ENCODE results near the gene CPTP.

The CPTP gene

GRCh38 chr1:1291023-1291528 lies 33.5 kb upstream of the CPTP start:
- DNase-seq = no peak
- Histone ChIP-seq H2BK15ac (replicated peaks; ENCODE audit: low read depth) (no peak overlapping the region), H3K4ac (ENCODE audit: low read depth, low read length) (no peak overlapping the region), H3K4me1 (ENCODE audit: control insufficient read depth, low read depth, low read length) (no peaks in the 10 kb centered on the region), H3K56ac (ENCODE audit: low read length) (no peak overlapping the region), H3K27me3 (ENCODE audit: insufficient read depth, low read length, poor library complexity) (no peaks in the 10 kb centered on the region), H2BK5ac (ENCODE audit: low read length) (no peak overlapping the region), H3K23ac (ENCODE audit: low read length) (no peak overlapping the region), H4K5ac (ENCODE audit: low read length) (no peak overlapping the region), H3K18ac (ENCODE audit: low read length) (no peak overlapping the region), H2AK5ac (ENCODE audit: low read length) (no peak overlapping the region), H3K27ac (ENCODE audit: low read depth, low read length) (no peak overlapping the region), H2BK120ac (ENCODE audit: low read depth, low read length) (no peak overlapping the region), H3K9ac (ENCODE audit: low read length) (no peak overlapping the region), H3K4me2 (ENCODE audit: low read length) (no peak overlapping the region), H3K79me2 (ENCODE audit: control insufficient read depth, insufficient read depth, low read length) (no peaks in the 10 kb centered on the region), H3K4me3 (ENCODE audit: low read length) (no peak overlapping the region), H3K79me1 (ENCODE audit: low read length) (no peaks in the 10 kb centered on the region), H3K36me3 (ENCODE audit: control insufficient read depth, insufficient read depth, low read length) (no peaks in the 10 kb centered on the region), H4K8ac (ENCODE audit: low read depth, low read length) (no peak overlapping the region)
- no CpG with 5 or more reads among the region's 28 CpGs for WGBS (ENCODE audit: extremely low coverage, insufficient coverage, low lambda C conversion rate)

- H2BK15ac ChIP-seq (replicated peaks; ENCODE audit: low read depth) = no peak overlapping the region
Observed at GRCh38 chr1:1291548-1292441, 32.8 kb upstream of the CPTP start.

GRCh38 chr1:1292442-1292779 lies 32.2 kb upstream of the CPTP start:
- Histone ChIP-seq H3K27me3 (ENCODE audit: insufficient read depth, low read length, poor library complexity) (no peaks in the 10 kb centered on the region), H2BK120ac (ENCODE audit: low read depth, low read length) (no peak overlapping the region), H3K4me2 (ENCODE audit: low read length) (no peak overlapping the region), H3K4me1 (ENCODE audit: control insufficient read depth, low read depth, low read length) (no peaks in the 10 kb centered on the region), H2AK5ac (ENCODE audit: low read length) (no peak overlapping the region), H4K5ac (ENCODE audit: low read length) (no peak overlapping the region), H3K4me3 (ENCODE audit: low read length) (no peak overlapping the region), H3K4ac (ENCODE audit: low read depth, low read length) (no peak overlapping the region), H3K23ac (ENCODE audit: low read length) (no peak overlapping the region), H3K79me2 (ENCODE audit: control insufficient read depth, insufficient read depth, low read length) (no peaks in the 10 kb centered on the region), H2BK15ac (replicated peaks; ENCODE audit: low read depth) (no peak overlapping the region), H3K36me3 (ENCODE audit: control insufficient read depth, insufficient read depth, low read length) (no peaks in the 10 kb centered on the region), H3K9ac (ENCODE audit: low read length) (no peak overlapping the region), H3K27ac (ENCODE audit: low read depth, low read length) (no peak overlapping the region), H4K8ac (ENCODE audit: low read depth, low read length) (no peak overlapping the region), H3K79me1 (ENCODE audit: low read length) (no peaks in the 10 kb centered on the region), H2BK5ac (ENCODE audit: low read length) (no peak overlapping the region), H3K56ac (ENCODE audit: low read length) (no peak overlapping the region), H3K18ac (ENCODE audit: low read length) (no peak overlapping the region)
- DNase-seq = no peak
- no CpG with 5 or more reads among the region's 9 CpGs for WGBS (ENCODE audit: extremely low coverage, insufficient coverage, low lambda C conversion rate)

More at GRCh38 chr1:1291548-1292441, 32.8 kb upstream of the CPTP start:
- Histone ChIP-seq H3K79me1 (ENCODE audit: low read length) (no peaks in the 10 kb centered on the region), H3K36me3 (ENCODE audit: control insufficient read depth, insufficient read depth, low read length) (no peaks in the 10 kb centered on the region), H3K27ac (ENCODE audit: low read depth, low read length) (no peak overlapping the region), H3K4me1 (ENCODE audit: control insufficient read depth, low read depth, low read length) (no peaks in the 10 kb centered on the region), H3K56ac (ENCODE audit: low read length) (no peak overlapping the region), H3K4me3 (ENCODE audit: low read length) (no peak overlapping the region), H2AK5ac (ENCODE audit: low read length) (no peak overlapping the region), H4K5ac (ENCODE audit: low read length) (no peak overlapping the region), H4K8ac (ENCODE audit: low read depth, low read length) (no peak overlapping the region), H3K27me3 (ENCODE audit: insufficient read depth, low read length, poor library complexity) (no peaks in the 10 kb centered on the region), H2BK5ac (ENCODE audit: low read length) (no peak overlapping the region), H2BK120ac (ENCODE audit: low read depth, low read length) (no peak overlapping the region), H3K9ac (ENCODE audit: low read length) (no peak overlapping the region), H3K23ac (ENCODE audit: low read length) (no peak overlapping the region), H3K18ac (ENCODE audit: low read length) (no peak overlapping the region), H3K79me2 (ENCODE audit: control insufficient read depth, insufficient read depth, low read length) (no peaks in the 10 kb centered on the region), H3K4ac (ENCODE audit: low read depth, low read length) (no peak overlapping the region), H3K4me2 (ENCODE audit: low read length) (no peak overlapping the region)
- WGBS (ENCODE audit: extremely low coverage, insufficient coverage, low lambda C conversion rate) = no CpG with 5 or more reads among the region's 45 CpGs
- peak; percentile 79 for DNase-seq

GRCh38 chr1:1292851-1293250 lies 31.8 kb upstream of the CPTP start:
- H3K56ac ChIP-seq (ENCODE audit: low read length) = no peak overlapping the region
- H4K8ac ChIP-seq (ENCODE audit: low read depth, low read length) = no peak overlapping the region
- no peak overlapping the region for H2BK15ac ChIP-seq (replicated peaks; ENCODE audit: low read depth)
- no peaks in the 10 kb centered on the region for H3K4me1 ChIP-seq (ENCODE audit: control insufficient read depth, low read depth, low read length)
- H3K4me2 ChIP-seq (ENCODE audit: low read length) = no peak overlapping the region
- H3K79me1 ChIP-seq (ENCODE audit: low read length) = no peaks in the 10 kb centered on the region
- no peaks in the 10 kb centered on the region for H3K36me3 ChIP-seq (ENCODE audit: control insufficient read depth, insufficient read depth, low read length)
- H3K4me3 ChIP-seq (ENCODE audit: low read length) = no peak overlapping the region
- WGBS (ENCODE audit: extremely low coverage, insufficient coverage, low lambda C conversion rate) = no CpG with 5 or more reads among the region's 18 CpGs
- H3K23ac ChIP-seq (ENCODE audit: low read length) = no peak overlapping the region
- H3K27ac ChIP-seq (ENCODE audit: low read depth, low read length) = no peak overlapping the region
- no peak overlapping the region for H3K4ac ChIP-seq (ENCODE audit: low read depth, low read length)
- H3K27me3 ChIP-seq (ENCODE audit: insufficient read depth, low read length, poor library complexity) = no peaks in the 10 kb centered on the region
- H2BK5ac ChIP-seq (ENCODE audit: low read length) = no peak overlapping the region
- H3K18ac ChIP-seq (ENCODE audit: low read length) = no peak overlapping the region
- H4K5ac ChIP-seq (ENCODE audit: low read length) = no peak overlapping the region
- no peak for DNase-seq
- H3K9ac ChIP-seq (ENCODE audit: low read length) = no peak overlapping the region
- no peaks in the 10 kb centered on the region for H3K79me2 ChIP-seq (ENCODE audit: control insufficient read depth, insufficient read depth, low read length)
- H2AK5ac ChIP-seq (ENCODE audit: low read length) = no peak overlapping the region
- no peak overlapping the region for H2BK120ac ChIP-seq (ENCODE audit: low read depth, low read length)

GRCh38 chr1:1293263-1294249 lies 31.0 kb upstream of the CPTP start:
- H3K27ac ChIP-seq (ENCODE audit: low read depth, low read length) = no peak overlapping the region
- H2BK5ac ChIP-seq (ENCODE audit: low read length) = no peak overlapping the region
- H2BK120ac ChIP-seq (ENCODE audit: low read depth, low read length) = no peak overlapping the region
- H3K9ac ChIP-seq (ENCODE audit: low read length) = no peak overlapping the region
- no peak overlapping the region for H3K4me3 ChIP-seq (ENCODE audit: low read length)
- H3K79me1 ChIP-seq (ENCODE audit: low read length) = no peaks in the 10 kb centered on the region
- no peak overlapping the region for H4K5ac ChIP-seq (ENCODE audit: low read length)
- no peaks in the 10 kb centered on the region for H3K36me3 ChIP-seq (ENCODE audit: control insufficient read depth, insufficient read depth, low read length)
- peak; percentile 71 for DNase-seq
- no peak overlapping the region for H3K4me2 ChIP-seq (ENCODE audit: low read length)
- WGBS (ENCODE audit: extremely low coverage, insufficient coverage, low lambda C conversion rate) = no CpG with 5 or more reads among the region's 94 CpGs
- no peaks in the 10 kb centered on the region for H3K4me1 ChIP-seq (ENCODE audit: control insufficient read depth, low read depth, low read length)
- H3K56ac ChIP-seq (ENCODE audit: low read length) = no peak overlapping the region
- H3K4ac ChIP-seq (ENCODE audit: low read depth, low read length) = no peak overlapping the region
- no peaks in the 10 kb centered on the region for H3K79me2 ChIP-seq (ENCODE audit: control insufficient read depth, insufficient read depth, low read length)
- H3K27me3 ChIP-seq (ENCODE audit: insufficient read depth, low read length, poor library complexity) = no peaks in the 10 kb centered on the region
- H2BK15ac ChIP-seq (replicated peaks; ENCODE audit: low read depth) = no peak overlapping the region
- H3K18ac ChIP-seq (ENCODE audit: low read length) = no peak overlapping the region
- H3K23ac ChIP-seq (ENCODE audit: low read length) = no peak overlapping the region
- H2AK5ac ChIP-seq (ENCODE audit: low read length) = no peak overlapping the region
- H4K8ac ChIP-seq (ENCODE audit: low read depth, low read length) = no peak overlapping the region

Measured in mesendoderm (in vitro differentiated cells).